Activated CD8-positive, alpha-beta memory T cell treated with anti-CD3 and anti-CD28 coated beads for 24 hours (primary cell): ENCODE data around the gene TIE1.

Experiments
- DNase-seq: peaks from one replicate; pipeline ENCODE4 v3.0.0-alpha.2; 2020

The TIE1 gene

DNA sequence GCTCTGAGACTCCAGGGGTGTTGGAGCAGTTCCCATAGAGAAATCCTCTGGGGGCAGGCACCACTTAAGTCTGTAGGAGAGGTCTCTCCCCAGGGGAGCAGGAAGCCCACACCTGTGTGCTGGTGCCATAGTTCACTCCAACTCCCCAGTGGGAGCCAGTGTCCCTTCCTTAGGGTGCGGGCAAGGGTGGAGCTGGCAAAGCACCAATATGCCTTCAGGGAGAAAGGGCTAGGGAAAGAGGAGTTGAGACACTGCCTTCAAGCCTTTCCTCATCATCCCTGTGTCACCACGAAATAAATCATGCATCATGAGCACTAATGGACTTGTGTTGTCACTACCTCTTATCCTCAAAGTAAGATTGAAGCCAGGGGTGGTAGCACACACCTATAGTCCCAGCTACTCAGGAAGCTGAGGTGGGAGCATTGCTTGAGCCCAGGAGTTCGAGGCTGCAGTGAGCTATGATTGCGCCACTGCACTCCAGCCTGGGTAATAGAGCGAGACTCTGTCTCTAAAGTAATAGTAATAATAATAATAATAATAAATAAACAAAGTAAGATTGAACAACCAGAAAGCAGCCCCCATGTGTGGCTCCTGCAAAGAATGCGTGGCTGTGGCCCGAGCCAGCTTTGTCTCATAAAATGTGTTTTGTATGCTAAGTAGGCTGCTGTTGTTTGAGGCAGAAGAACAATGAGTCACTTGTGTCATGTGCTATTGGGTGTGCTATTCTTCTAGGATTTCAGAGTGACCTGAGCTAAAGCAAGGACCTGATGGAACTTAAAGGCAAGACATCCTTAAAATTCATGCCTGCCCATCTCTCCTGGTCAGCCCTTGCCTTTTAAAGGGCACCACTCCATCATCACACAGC is 6.7 kb upstream of the TIE1 start:
- DNase-seq: no peak

DNA sequence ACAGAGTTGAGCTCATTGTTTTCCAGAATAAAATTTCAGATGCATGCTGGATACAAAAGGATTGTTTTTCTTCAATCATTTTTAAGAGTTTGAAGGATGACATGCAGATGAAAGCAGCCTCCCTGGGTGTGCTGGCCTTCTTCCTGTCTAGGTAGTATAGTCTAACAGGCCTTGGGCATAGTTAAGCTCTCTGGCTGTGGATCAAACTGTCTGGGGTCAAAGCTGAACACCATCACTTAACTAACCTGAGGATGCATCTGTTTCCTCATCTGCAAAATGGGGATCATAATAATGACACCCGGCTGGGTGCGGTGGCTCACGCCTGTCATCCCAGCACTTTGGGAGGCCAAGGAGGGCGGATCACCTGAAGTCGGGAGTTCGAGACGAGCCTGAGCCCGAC is 6.0 kb upstream of the TIE1 start:
- DNase-seq: no peak

GRCh38 chr1:43296207-43296606 is 4.6 kb upstream of the TIE1 start:
- no peak for DNase-seq

DNA sequence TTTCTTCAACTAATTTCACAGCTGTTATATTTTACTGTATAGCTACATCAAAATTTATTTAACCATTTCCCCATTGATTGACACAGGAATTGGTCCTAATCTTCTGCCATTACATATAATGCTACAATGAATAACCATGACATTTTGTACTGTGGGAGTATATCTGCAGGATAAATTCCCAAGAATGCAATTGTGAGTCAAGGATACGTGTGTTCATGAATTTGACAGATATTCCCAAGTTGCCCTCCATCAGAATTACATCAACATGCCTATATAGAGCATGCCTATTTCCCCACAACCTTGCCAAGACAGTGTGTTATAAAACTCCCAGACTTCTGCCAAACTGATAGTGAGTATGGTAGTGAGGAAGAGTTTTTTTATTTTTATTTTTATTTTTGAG is 2.7 kb upstream of the TIE1 start:
- DNase-seq: no peak

GRCh38 chr1:43299101-43299500 is 1.7 kb upstream of the TIE1 start:
- DNase-seq: no peak

GRCh38 chr1:43302201-43302600 is 1.4 kb downstream of the TIE1 start:
- DNase-seq: no peak

- no peak for DNase-seq
Observed at GRCh38 chr1:43302721-43303470, 2.1 kb downstream of the TIE1 start.

DNA sequence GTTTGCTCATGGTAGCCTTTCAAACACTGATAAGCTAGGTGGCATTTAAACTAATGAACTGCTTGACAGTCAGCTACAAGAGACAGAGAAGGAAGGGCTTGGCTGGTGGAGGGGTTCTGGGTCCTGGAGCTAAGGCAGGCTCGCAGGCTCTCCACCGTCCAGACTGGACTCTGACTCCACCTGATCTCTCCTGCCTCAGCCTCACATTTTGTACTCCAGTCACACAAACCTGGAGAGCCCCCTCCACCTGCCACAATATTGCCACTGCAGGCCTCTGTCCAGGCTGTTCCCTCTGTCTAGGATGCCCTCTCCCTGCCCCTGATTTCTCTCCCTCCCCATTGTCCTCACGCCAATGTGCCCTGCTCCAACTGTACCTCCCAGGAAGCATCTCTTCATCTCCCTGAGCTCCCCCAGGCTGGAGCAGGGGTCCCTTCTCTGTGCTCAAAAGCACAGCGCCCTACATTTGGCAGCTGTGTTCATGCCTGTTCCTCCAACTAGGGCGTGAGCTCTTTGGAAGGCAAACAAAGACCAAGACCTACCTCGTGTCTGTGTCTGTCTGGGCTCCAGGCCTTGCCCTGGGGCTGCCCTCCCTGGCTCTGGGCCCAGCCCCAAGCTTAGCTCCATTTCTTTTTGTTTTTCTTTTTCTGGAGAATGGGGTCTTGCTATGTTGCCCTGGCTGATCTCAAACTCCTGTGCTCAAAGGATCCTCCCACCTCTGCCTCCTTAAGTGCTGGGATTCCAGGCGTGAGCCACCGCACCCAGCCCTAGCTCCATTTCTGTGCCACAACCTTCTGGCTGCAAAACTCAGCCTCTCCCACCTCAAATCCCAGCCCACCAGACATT is 2.9 kb downstream of the TIE1 start:
- DNase-seq: no peak

DNA sequence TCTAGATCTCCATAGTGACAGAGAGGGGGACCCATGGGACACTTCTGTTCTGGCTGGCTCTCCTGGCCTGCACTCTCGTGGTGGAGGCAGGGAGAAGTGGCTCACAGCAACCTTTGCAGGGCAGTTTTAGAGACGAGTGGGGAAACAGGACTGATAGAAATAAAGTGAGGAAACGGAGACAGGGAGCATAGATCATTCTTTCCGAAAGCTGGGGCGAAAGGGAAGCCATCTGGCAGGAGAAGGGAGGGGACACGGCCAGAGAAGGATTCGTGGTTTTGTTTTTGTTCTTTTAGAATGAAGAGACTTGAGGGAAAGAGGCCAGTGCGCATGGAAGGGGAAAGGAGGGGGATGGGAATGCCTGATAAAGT is 3.5 kb downstream of the TIE1 start:
- no peak for DNase-seq

GRCh38 chr1:43304771-43305300 is 4.1 kb downstream of the TIE1 start:
- DNase-seq: no peak

DNA sequence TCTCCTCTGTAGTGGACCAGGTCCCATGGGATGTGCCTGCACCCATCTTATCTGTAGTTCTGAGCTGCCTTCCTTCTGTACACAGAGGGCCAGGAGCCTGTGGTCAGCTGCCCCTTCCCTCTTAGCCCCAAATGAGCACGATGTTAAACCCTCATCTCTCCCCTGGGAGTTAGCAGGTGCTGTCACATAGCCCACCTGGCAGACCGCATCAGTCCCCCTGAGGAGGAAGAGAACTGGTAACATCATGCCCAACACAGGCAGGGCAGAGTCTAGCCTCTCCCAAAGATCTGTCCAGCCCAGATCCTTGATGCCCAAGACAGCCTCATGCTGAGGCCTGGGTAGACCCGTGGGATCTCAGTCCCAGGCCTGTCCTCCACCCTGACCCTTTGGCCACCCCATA is 4.7 kb downstream of the TIE1 start:
- no peak for DNase-seq

- no peak for DNase-seq
Observed at GRCh38 chr1:43305926-43306687, 5.3 kb downstream of the TIE1 start.

GRCh38 chr1:43306688-43307457 is 6.1 kb downstream of the TIE1 start:
- DNase-seq: no peak

DNA sequence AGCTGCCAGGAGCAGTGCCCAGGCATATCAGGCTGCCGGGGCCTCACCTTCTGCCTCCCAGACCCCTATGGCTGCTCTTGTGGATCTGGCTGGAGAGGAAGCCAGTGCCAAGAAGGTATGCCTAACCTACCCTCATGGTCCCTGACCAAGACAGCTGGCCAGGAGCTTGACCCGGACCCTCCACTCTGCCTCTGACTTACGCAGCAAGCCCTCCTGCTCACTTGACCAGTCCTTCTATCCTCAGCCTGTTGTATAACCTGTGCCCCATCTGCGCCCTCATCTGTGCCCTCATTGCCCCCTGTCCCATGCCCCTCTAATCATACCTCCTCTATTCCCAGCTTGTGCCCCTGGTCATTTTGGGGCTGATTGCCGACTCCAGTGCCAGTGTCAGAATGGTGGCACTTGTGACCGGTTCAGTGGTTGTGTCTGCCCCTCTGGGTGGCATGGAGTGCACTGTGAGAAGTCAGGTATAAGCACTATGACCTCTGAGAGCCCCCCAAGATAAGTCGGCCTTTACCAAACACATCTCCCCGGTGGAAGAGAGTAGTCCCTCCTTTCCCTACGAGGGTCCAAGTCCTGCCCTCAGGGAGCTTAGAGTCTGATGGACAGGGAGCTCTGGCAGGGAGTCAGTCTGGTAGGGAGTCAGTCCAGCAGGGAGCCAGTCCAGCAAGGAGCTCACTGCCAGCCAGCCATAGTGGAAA is 6.8 kb downstream of the TIE1 start:
- no peak for DNase-seq

DNA sequence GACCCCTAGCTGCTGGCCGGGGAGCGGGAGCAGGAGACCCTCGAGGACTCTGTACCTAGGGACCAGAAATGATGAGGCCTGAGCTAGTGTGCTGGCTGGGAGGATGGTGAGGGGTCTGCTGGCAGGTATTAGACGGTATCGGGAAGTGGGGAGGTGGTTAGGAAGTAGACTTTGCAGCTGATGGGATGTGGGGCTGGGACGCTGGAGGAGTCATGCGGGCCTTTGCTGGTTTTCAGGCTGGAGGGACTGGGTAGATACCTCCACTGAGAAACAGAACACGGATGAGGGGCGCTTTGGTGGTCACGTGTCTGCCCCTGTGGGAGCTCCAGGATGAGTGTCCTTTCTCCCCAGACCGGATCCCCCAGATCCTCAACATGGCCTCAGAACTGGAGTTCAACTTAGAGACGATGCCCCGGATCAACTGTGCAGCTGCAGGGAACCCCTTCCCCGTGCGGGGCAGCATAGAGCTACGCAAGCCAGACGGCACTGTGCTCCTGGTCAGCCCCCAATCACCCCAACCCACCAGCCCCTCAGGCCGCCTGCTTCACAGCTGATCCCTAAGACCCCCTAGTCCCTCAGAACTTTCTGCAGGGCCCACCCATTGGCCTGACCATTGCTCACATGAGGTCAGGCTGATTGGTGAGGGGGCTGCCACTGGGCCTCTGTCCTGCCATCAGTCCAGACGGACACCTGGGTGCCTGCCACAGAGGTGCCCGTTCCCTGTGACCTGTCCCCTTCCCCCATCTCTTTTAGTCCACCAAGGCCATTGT is 8.0 kb downstream of the TIE1 start:
- no peak for DNase-seq

DNA sequence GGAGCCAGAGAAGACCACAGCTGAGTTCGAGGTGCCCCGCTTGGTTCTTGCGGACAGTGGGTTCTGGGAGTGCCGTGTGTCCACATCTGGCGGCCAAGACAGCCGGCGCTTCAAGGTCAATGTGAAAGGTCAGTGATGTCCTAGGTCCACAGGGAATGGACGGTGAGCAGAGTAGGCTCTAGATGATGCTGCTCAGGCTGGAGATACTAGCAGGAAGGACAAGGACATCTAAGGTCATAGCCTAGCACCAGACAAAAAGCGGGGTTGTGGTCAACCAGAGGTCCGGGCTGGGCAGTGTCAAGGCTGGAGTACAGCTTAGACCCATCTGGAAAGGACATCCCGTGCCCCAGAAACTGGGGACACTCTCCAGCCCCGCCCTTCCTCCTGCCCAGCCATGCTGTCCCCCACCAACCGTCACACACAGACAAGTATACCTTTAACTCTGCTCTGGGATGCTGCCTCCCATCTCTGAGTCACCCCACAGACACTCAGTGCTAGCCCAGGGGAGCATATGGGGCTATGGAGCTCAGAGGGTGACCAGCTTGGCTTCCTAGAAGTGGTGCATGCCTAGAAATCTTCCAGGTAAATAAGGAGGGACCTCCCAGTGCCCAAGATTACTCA is 8.7 kb downstream of the TIE1 start:
- no peak for DNase-seq

DNA sequence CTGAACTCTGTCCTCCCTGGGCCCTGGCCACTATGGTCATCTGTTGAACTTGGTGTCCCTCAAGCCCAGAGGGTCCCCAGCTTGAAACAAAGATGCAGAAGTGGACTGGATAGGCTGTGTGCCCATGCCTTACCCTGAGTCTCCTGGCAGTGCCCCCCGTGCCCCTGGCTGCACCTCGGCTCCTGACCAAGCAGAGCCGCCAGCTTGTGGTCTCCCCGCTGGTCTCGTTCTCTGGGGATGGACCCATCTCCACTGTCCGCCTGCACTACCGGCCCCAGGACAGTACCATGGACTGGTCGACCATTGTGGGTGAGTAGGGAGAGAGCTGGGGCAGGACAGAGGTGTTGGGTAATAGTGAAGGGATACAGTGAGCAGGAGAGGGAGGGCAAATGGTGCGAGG is 10.7 kb downstream of the TIE1 start:
- no peak for DNase-seq

DNA sequence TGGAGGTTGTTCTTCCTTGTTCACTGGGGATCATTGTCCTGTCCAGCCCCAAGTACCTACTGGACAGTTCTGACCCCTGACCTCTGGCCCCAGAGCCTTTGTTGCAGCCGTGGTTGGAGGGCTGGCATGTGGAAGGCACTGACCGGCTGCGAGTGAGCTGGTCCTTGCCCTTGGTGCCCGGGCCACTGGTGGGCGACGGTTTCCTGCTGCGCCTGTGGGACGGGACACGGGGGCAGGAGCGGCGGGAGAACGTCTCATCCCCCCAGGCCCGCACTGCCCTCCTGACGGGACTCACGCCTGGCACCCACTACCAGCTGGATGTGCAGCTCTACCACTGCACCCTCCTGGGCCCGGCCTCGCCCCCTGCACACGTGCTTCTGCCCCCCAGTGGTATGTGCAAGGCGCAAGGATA is 11.4 kb downstream of the TIE1 start:
- DNase-seq: no peak

GRCh38 chr1:43312663-43313515 is 12.1 kb downstream of the TIE1 start:
- DNase-seq: no peak
